Cardiac fibroblast (primary cell): Measurements from ENCODE around the gene SLC10A7.

Experiments used
- DNase-seq, 2 donors: peaks; one replicate each; pipeline versions ENCODE4 v3.0.0 to v3.0.0-alpha.2; 2010; ENCODE audit warnings: low read depth in 2 of 2
- H3K4me3 ChIP-seq, 2 donors: replicated peaks in 1 of 2; 1 replicate in 1 of 2; 2 replicates in 1 of 2; pipeline ENCODE4 v1.5.1; 2011; ENCODE audit warnings: low read depth in 2 of 2, low read length in 2 of 2, mild to moderate bottlenecking in 2 of 2, moderate library complexity in 1 of 2
- CTCF ChIP-seq: IDR thresholded peaks from one replicate; pipeline ENCODE4 v1.5.1; 2011; ENCODE audit warnings: low read depth, mild to moderate bottlenecking, low read length, inconsistent platforms

SLC10A7 gene

GRCh38 chr4:146472404-146472803 lies 49.3 kb downstream of the SLC10A7 start:
- H3K4me3 ChIP-seq: no peak overlapping the region
- DNase-seq: no peak
- no peak for TF ChIP-seq CTCF

GRCh38 chr4:146470604-146471003 lies 51.1 kb downstream of the SLC10A7 start:
- no peak for TF ChIP-seq CTCF
- no peak overlapping the region for H3K4me3 ChIP-seq
- DNase-seq: peak in 1 of 2 donors; percentile 33

GRCh38 chr4:146469022-146469421 lies 52.7 kb downstream of the SLC10A7 start:
- no peak overlapping the region for H3K4me3 ChIP-seq
- DNase-seq: no peak
- no peak for TF ChIP-seq CTCF

GRCh38 chr4:146465628-146466027 lies 56.1 kb downstream of the SLC10A7 start:
- TF ChIP-seq CTCF: no peak
- no peak for DNase-seq
- H3K4me3 ChIP-seq: no peak overlapping the region

GRCh38 chr4:146462251-146462650 lies 59.5 kb downstream of the SLC10A7 start:
- no peak for DNase-seq
- TF ChIP-seq CTCF: no peak
- H3K4me3 ChIP-seq: no peak overlapping the region

GRCh38 chr4:146458594-146458993 lies 63.1 kb downstream of the SLC10A7 start:
- no peak for DNase-seq
- no peak for TF ChIP-seq CTCF
- H3K4me3 ChIP-seq: no peak overlapping the region

DNA sequence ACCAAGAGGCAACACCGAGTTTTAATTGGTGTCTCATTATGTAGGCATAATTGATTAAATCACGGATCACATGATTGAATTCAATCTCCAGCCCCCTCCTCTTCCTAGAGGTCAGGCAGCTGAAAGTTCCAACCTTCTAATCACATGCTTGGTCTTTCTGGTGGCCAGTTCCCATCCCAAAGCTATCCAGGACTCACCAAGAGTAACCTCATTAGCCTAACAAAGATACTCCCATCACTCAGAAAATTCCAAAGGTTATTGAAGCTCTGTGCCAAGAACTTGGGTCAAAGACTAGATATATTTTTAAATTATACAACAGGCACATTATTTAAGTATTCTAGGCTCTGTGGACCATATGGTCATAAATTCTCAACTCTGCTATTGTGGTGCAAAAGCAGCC lies 65.1 kb downstream of the SLC10A7 start:
- DNase-seq: no peak
- TF ChIP-seq CTCF: no peak
- no peak overlapping the region for H3K4me3 ChIP-seq
